Heart left ventricle (tissue), 16 donors: Measurements from ENCODE around the gene ANO5. TPM values are rescaled to one million over a fixed set of nuclear protein-coding genes. Genes with fewer than 3 reads are reported as not detected.

Experiments used
- ATAC-seq, 4 donors: fragments of 200-7000 bp; cut with Tn5 transposase; one replicate each; pipeline ENCODE4 v1.9.1; 2020 to 2022; ENCODE audit warnings: moderate library complexity in 4 of 4, mild to moderate bottlenecking in 3 of 4, moderate number of reproducible peaks in 1 of 4
- DNase-seq, 5 donors: peaks; one replicate each; pipeline ENCODE4 v3.0.0-alpha.2; 2020
- H3K27ac ChIP-seq, 12 donors: fragments of 200-600 bp; sonication (generic) in 4 of 12; one replicate each; pipeline versions ENCODE4 v1.5.0 to v1.8.0; 2016 to 2022; ENCODE audit warnings: mild to moderate bottlenecking in 2 of 12
- H3K27me3 ChIP-seq, 9 donors: fragments of 200-600 bp; sonication (generic) in 2 of 9; one replicate each; pipeline versions ENCODE4 v1.5.1 to v1.8.0; 2016 to 2022; ENCODE audit warnings: mild to moderate bottlenecking in 3 of 9
- H3K36me3 ChIP-seq, 9 donors: fragments of 200-600 bp; sonication (generic) in 2 of 9; one replicate each; pipeline versions ENCODE4 v1.5.0 to v1.8.0; 2018 to 2022; ENCODE audit warnings: mild to moderate bottlenecking in 2 of 9
- H3K4me1 ChIP-seq, 12 donors: fragments of 200-600 bp; sonication (generic) in 4 of 12; one replicate each; pipeline versions ENCODE4 v1.5.0 to v1.8.0; 2016 to 2022; ENCODE audit warnings: mild to moderate bottlenecking in 3 of 12
- H3K4me3 ChIP-seq, 12 donors: fragments of 200-600 bp; sonication (generic) in 4 of 12; one replicate each; pipeline versions ENCODE4 v1.5.0 to v1.8.0; 2017 to 2022; ENCODE audit warnings: mild to moderate bottlenecking in 9 of 12, moderate library complexity in 4 of 12
- H3K9me3 ChIP-seq, 12 donors: fragments of 200-600 bp; sonication (generic) in 4 of 12; one replicate each; pipeline versions ENCODE4 v1.5.0 to v1.8.0; 2016 to 2022; ENCODE audit warnings: mild to moderate bottlenecking in 1 of 12
- CTCF ChIP-seq, 12 donors: fragments of 200-600 bp; sonication (generic) in 4 of 12; IDR thresholded peaks; one replicate each; pipeline versions ENCODE4 v1.5.0 to v1.8.0; 2018 to 2022; ENCODE audit warnings: antibody characterized with exemption in 12 of 12, mild to moderate bottlenecking in 5 of 12
- POLR2A ChIP-seq, 2 donors: fragments of 450-650 bp; IDR thresholded peaks; one replicate each; pipeline ENCODE4 v1.6.1; 2017; ENCODE audit warnings: antibody characterized with exemption in 2 of 2, mild to moderate bottlenecking in 2 of 2, moderate library complexity in 2 of 2
- WGBS, 4 donors: extraction: QIAGEN DNeasy Blood & Tissue Kit in 2 of 4; methylation state at CpG; one replicate each; pipeline versions ENCODE4 v1.1.5 to v1.1.7; 2013 to 2018; 5-methylcytosine and 5-hydroxymethylcytosine counted together
- intact Hi-C, 10 donors: fragments of 100-400 bp; cut with DNase I; formaldehyde crosslinking; loops; one replicate each; pipeline versions ENCODE4 v1.11.1 to v1.14.2; 2022
- polyA plus RNA-seq, 2 donors: library from polyadenylated mRNA; stranded (reverse); fragments of 200-250 nt; gene quantifications; one replicate each; pipeline ENCODE4 v1.2.3, GENCODE V29; 2013
- total RNA-seq, 9 donors: library from RNA; depleted of rRNA in 2 of 9; stranded (reverse); fragments of >200 nt in 2 of 9; fragmentation: NEBNext Ultra II Directional in 3 of 9; extraction: Animal tissue kit (Norgen Biotek cat#: 25700) in 3 of 9; gene quantifications; one replicate each; pipeline versions ENCODE4 v1.1.0 to v1.2.4, GENCODE V29; 2016 to 2023
- donor health status: ischemic (EF 13 %, LVEDD 7.1; RV severe dilation, severe dysfunction).
- donor health status: healthy with polysubstance abuse.
- donor health status: DM: no; HTN: yes; CAD: no.
- donor health status: DM: no; HTN: no; CAD: no.
- donor health status: ischemic (EF 25% LVEDD 6.9; RV normal size, moderate dysfunction).
- donor health status: ischemic (EF 25% LVEDD 5.7; RV mildly dilated, moderate dysfunction).
- donor health status: healthy.
- donor health status: DM: yes; HTN: yes; CAD: no.
- donor health status: ischemic (EF 35%, LVEDD 5.7; RV mildly dilated, moderate dysfunction).
- donor health status: nonischemic (EF 11% LVEDD 7.7; RV severe dilation, severe dysfunction).
- donor health status: DM: yes; HTN: yes; CAD: no.
- donor health status: PGD.
- donor health status: ischemic (EF 29% LVEDD 5.4; RV normal size, mild dysfunction).
- donor health status: nonischemic (EF 23%, LVEDD 6.1; RV moderate dilation, normal function).

The ANO5 gene
- total and polyA plus RNA-seq, 11 donors: 9.6 to 86.8 (median 54.5) TPM

- Histone ChIP-seq H3K27ac (no peak overlapping the region), H3K4me3 (no peak overlapping the region), H3K9me3 (no peaks in the 10 kb centered on the region), H3K4me1 (peaks cover 0 to 8% (median 0%) of the 10 kb centered on the region in 12 donors), H3K36me3 (no peaks in the 10 kb centered on the region), H3K27me3 (peaks cover 0 to 5% (median 0%) of the 10 kb centered on the region in 9 donors)
- intact Hi-C loops: loop anchor here in 1 of 10 donors (10.0 kb wide), 1 partner anchor 143 kb away; no protein-coding TSS in a partner anchor
- no peak for DNase-seq
- TF ChIP-seq CTCF (IDR thresholded peaks at IDR 0.05) (no peak), POLR2A (IDR thresholded peaks at IDR 0.05) (no peak)
- 58 to 81% (median 68%) methylated on average over 1 of the region's 1 CpG for WGBS, 4 donors
- ATAC-seq: no peak
These were observed 31.4 kb upstream of the ANO5 start for GRCh38 chr11:22161489-22161888.

GRCh38 chr11:22162756-22163155 lies 30.1 kb upstream of the ANO5 start:
- DNase-seq (no peak), ATAC-seq (no peak)
- TF ChIP-seq POLR2A (IDR thresholded peaks at IDR 0.05) (no peak), CTCF (IDR thresholded peaks at IDR 0.05) (no peak)

GRCh38 chr11:22163394-22163797 lies 29.5 kb upstream of the ANO5 start:
- intact Hi-C loops: loop anchor here in 1 of 10 donors (10.0 kb wide), 1 partner anchor 141 kb away; no protein-coding TSS in a partner anchor
- Histone ChIP-seq H3K9me3 (no peaks in the 10 kb centered on the region), H3K27ac (no peak overlapping the region), H3K36me3 (no peaks in the 10 kb centered on the region), H3K27me3 (no peaks in the 10 kb centered on the region), H3K4me1 (peaks cover 0 to 8% (median 0%) of the 10 kb centered on the region in 12 donors), H3K4me3 (no peak overlapping the region)
- TF ChIP-seq POLR2A (IDR thresholded peaks at IDR 0.05): no peak
- TF ChIP-seq CTCF (IDR thresholded peaks at IDR 0.05): no peak
- ATAC-seq (peak; percentile 42 to 82 (median 57)), DNase-seq (peak in 1 of 5 donors; percentile 29)
- WGBS, 4 donors: 57 to 72% (median 59%) methylated on average over 3 of the region's 3 CpGs

More at GRCh38 chr11:22162756-22163155, 30.1 kb upstream of the ANO5 start:
- H3K27ac ChIP-seq: no peak overlapping the region
- H3K4me3 ChIP-seq: no peak overlapping the region
- WGBS, 4 donors: 64 to 81% (median 71%) methylated on average over 3 of the region's 3 CpGs
- no peaks in the 10 kb centered on the region for H3K27me3 ChIP-seq
- H3K36me3 ChIP-seq: no peaks in the 10 kb centered on the region
- intact Hi-C loops: loop anchor here in 1 of 10 donors (10.0 kb wide), 1 partner anchor 142 kb away; no protein-coding TSS in a partner anchor
- peaks cover 0 to 8% (median 0%) of the 10 kb centered on the region in 12 donors for H3K4me1 ChIP-seq
- no peaks in the 10 kb centered on the region for H3K9me3 ChIP-seq

GRCh38 chr11:22165087-22165486 lies 27.8 kb upstream of the ANO5 start:
- no peaks in the 10 kb centered on the region for H3K27me3 ChIP-seq
- DNase-seq: no peak
- H3K36me3 ChIP-seq: no peaks in the 10 kb centered on the region
- intact Hi-C loops: loop anchor here in 9 of 10 donors (5.0 to 10.0 kb wide), 3 partner anchors 137 to 142 kb away; no protein-coding TSS in a partner anchor
- H3K4me3 ChIP-seq: no peak overlapping the region
- ATAC-seq: no peak
- no peaks in the 10 kb centered on the region for H3K9me3 ChIP-seq
- 77 to 88% (median 82%) methylated on average over 2 of the region's 2 CpGs for WGBS, 4 donors
- H3K27ac ChIP-seq: no peak overlapping the region
- no peak for TF ChIP-seq POLR2A (IDR thresholded peaks at IDR 0.05)
- no peak for TF ChIP-seq CTCF (IDR thresholded peaks at IDR 0.05)
- peaks cover 0 to 8% (median 0%) of the 10 kb centered on the region in 12 donors for H3K4me1 ChIP-seq
